ENCODE data around the gene TRMT1. TPM values are rescaled to one million over a fixed set of nuclear protein-coding genes. Genes with fewer than 3 reads are reported as not detected.

The TRMT1 gene
- total RNA-seq, 2 experiments from 2014 or later, result 85.0 to 95.7 TPM

DNA sequence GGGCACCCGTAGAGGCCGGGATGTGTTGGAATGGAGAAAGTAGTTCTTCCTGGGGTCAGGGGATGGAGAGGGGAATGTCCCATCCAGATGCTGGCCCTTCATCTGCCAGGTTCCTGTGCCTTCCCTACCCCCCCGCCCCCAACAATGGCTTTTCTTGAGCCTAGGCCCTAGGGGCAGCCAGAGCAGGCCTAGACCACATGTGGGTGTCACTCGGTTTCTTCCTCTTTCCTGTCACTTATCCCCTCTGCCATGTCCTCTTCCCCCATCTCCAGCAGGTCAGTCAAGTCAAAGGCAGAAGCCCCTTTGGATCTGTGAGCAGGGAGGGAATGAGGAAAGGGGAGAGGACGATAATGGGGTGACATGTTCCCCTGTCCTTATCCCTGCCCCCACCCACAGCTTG, 50.3 kb downstream of the TRMT1 start:
- peaks cover 3% of the 10 kb centered on the region for H3K4me1 Mint-ChIP-seq (ENCODE audit: low read depth)
- DNase-seq, result no peak
- H3K9me3 Mint-ChIP-seq, result no peaks in the 10 kb centered on the region
- ATAC-seq, result no peak
- ChIA-PET CTCF (interaction anchor here (1.3 to 2.9 kb wide), 2 partner anchors 88 to 101 kb away, joined by 4 to 11 read pairs; no protein-coding TSS in a partner anchor), POLR2A (no interaction called here)
- TF ChIP-seq, protein P1, sequence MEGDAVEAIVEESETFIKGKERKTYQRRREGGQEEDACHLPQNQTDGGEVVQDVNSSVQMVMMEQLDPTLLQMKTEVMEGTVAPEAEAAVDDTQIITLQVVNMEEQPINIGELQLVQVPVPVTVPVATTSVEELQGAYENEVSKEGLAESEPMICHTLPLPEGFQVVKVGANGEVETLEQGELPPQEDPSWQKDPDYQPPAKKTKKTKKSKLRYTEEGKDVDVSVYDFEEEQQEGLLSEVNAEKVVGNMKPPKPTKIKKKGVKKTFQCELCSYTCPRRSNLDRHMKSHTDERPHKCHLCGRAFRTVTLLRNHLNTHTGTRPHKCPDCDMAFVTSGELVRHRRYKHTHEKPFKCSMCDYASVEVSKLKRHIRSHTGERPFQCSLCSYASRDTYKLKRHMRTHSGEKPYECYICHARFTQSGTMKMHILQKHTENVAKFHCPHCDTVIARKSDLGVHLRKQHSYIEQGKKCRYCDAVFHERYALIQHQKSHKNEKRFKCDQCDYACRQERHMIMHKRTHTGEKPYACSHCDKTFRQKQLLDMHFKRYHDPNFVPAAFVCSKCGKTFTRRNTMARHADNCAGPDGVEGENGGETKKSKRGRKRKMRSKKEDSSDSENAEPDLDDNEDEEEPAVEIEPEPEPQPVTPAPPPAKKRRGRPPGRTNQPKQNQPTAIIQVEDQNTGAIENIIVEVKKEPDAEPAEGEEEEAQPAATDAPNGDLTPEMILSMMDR (IDR thresholded peaks at IDR 0.05), result no peak
- no peak overlapping the region for H3K27ac Mint-ChIP-seq
- H3K36me3 Mint-ChIP-seq (ENCODE audit: low read depth), result no peaks in the 10 kb centered on the region
- H3K4me3 Mint-ChIP-seq, result no peak overlapping the region
- H3K27me3 Mint-ChIP-seq, result peaks cover 13% of the 10 kb centered on the region
- intact Hi-C loops (cut with micrococcal nuclease), result no loop called here

DNA sequence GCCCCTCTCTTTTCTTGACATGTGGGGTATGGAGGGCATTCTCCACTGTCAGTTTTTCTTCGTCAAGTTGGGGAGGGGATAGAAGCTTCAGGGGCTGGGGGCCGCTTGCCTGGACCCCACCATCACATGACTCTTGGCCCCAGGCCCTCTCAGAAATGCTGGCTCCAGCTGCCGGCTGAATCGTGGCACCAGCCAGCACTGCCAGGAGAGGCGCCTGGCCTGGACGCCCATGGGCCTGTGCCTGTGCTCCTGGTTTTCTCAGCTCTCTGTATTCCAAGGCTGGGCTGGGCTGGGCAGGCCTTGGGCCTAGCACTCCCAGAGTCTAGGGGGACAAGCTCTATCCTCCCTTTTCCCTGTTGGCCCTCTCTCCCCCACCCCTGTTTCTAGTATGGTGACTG, 52.4 kb downstream of the TRMT1 start:
- Mint-ChIP-seq H3K27ac (no peak overlapping the region), H3K36me3 (ENCODE audit: low read depth) (no peaks in the 10 kb centered on the region), H3K4me1 (ENCODE audit: low read depth) (peaks cover 6% of the 10 kb centered on the region), H3K4me3 (no peak overlapping the region), H3K9me3 (no peaks in the 10 kb centered on the region), H3K27me3 (peaks cover 14% of the 10 kb centered on the region)
- DNase-seq, result no peak
- intact Hi-C loops (cut with micrococcal nuclease), result loop anchor here (5.0 kb wide), 1 partner anchor 87 kb away; no protein-coding TSS in a partner anchor
- ATAC-seq, result no peak
- TF ChIP-seq, protein P1 (IDR thresholded peaks at IDR 0.05), result no peak
- ChIA-PET CTCF (interaction anchor here (0.9 to 4.7 kb wide), 6 partner anchors 17 to 99 kb away, joined by 3 to 55 read pairs (median 4); no protein-coding TSS in a partner anchor), POLR2A (no interaction called here)

DNA sequence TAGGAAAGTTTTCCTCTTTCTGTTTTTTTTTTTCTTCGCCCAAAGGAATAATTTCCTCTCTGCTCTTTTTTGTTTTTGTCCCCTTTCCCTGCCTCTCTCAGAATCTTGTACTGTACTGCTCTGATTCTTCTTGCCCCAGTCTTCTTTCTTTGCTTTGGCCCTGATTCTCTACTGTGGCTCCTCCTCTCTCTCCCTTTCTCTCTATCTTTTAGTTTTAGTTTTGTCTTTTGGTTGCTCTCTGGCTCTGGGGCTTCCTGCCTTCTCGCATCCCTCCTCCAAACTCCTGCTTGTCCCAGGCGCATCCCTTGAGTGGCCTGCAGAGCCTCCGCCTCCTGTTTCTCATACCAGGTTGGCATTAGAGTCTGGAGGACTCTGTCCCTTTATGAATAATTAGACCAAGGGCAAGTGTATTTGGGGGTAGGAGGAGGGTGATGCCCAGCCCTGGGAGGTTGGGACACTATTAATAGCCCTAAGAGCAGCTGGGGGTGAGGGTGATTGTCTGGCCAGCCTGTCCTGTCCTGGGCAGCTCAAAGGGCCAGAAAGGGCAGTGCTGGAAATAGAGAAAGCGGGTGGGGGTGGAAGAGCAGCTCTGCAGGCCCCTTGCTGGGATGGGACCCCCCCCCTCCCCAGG, 53.0 kb downstream of the TRMT1 start:
- Mint-ChIP-seq H3K27ac (no peak overlapping the region), H3K27me3 (peaks cover 14% of the 10 kb centered on the region), H3K4me3 (no peak overlapping the region), H3K4me1 (ENCODE audit: low read depth) (peaks cover 6% of the 10 kb centered on the region), H3K36me3 (ENCODE audit: low read depth) (no peaks in the 10 kb centered on the region), H3K9me3 (no peaks in the 10 kb centered on the region)
- no peak for ATAC-seq
- TF ChIP-seq, protein P1 (IDR thresholded peaks at IDR 0.05), result no peak
- ChIA-PET POLR2A (no interaction called here), CTCF (interaction anchor here (0.9 to 4.7 kb wide), 7 partner anchors 16 to 98 kb away, joined by 3 to 82 read pairs (median 4); no protein-coding TSS in a partner anchor)
- no peak for DNase-seq
- intact Hi-C loops (cut with micrococcal nuclease), result loop anchor here (5.0 kb wide), 1 partner anchor 86 kb away; no protein-coding TSS in a partner anchor

DNA sequence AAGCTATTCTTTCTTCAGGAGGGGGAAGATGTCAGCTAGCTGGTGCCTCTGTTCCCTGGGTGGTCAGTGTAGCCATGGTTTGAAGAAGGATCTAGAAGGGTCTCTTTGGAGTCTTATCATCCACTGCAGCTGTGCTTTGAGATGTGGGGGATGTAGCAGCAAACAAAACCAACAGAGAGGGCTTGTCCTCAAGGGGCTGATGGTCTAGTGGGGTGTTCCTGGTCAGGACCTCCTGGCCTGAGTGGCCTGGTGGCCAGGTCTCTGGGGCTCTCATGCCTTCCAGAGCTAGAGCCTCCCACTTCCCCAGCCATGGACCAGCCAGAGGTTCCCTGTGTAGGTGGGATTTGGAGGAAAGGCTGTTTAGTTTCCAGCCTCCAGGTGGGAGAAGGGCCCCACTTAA, 54.2 kb downstream of the TRMT1 start:
- Mint-ChIP-seq H3K36me3 (ENCODE audit: low read depth) (no peaks in the 10 kb centered on the region), H3K4me3 (no peak overlapping the region), H3K27me3 (peaks cover 14% of the 10 kb centered on the region), H3K9me3 (no peaks in the 10 kb centered on the region), H3K27ac (no peak overlapping the region), H3K4me1 (ENCODE audit: low read depth) (peaks cover 6% of the 10 kb centered on the region)
- no peak for ATAC-seq
- POLR2A ChIA-PET, result interaction anchor here (0.9 kb wide), 1 partner anchor 10 kb away, joined by 3 read pairs; no protein-coding TSS in a partner anchor
- TF ChIP-seq, protein P1 (IDR thresholded peaks at IDR 0.05), result no peak
- intact Hi-C loops (cut with micrococcal nuclease), result loop anchor here (5.0 kb wide), 1 partner anchor 85 kb away; no protein-coding TSS in a partner anchor
- DNase-seq, result no peak
- CTCF ChIA-PET, result interaction anchor here (1.2 to 10.1 kb wide), 16 partner anchors 8 to 527 kb away, joined by 4 to 160 read pairs (median 30); no protein-coding TSS in a partner anchor
